ENCODE data around the gene PRSS2. TPM values are rescaled to one million over a fixed set of nuclear protein-coding genes. Genes with fewer than 3 reads are reported as not detected.

PRSS2 gene
- total RNA-seq, 4 donors from 2014 or later = not detected

DNA sequence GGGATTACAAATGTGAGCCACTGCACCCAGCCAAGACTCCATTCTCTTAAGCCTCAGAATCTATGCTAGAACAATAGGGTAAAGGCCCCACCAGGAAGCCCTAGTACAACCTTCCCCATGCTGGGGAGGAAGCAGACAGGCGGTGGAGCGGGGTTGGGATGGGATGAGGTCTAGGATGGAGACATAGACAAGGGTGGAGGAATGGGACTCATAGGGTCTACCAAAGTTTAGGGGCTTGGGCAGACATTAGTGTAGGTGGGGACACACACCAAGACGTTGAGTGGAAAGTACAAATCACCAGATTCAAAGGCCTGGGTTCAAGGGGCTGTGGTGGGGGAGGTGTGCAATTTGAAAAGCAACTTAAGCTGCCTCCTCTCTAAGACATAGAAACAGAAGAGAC lies 19.3 kb downstream of the PRSS2 start:
- TF ChIP-seq POLR2A (IDR thresholded peaks at IDR 0.05) = no peak
- TF ChIP-seq, protein P1, sequence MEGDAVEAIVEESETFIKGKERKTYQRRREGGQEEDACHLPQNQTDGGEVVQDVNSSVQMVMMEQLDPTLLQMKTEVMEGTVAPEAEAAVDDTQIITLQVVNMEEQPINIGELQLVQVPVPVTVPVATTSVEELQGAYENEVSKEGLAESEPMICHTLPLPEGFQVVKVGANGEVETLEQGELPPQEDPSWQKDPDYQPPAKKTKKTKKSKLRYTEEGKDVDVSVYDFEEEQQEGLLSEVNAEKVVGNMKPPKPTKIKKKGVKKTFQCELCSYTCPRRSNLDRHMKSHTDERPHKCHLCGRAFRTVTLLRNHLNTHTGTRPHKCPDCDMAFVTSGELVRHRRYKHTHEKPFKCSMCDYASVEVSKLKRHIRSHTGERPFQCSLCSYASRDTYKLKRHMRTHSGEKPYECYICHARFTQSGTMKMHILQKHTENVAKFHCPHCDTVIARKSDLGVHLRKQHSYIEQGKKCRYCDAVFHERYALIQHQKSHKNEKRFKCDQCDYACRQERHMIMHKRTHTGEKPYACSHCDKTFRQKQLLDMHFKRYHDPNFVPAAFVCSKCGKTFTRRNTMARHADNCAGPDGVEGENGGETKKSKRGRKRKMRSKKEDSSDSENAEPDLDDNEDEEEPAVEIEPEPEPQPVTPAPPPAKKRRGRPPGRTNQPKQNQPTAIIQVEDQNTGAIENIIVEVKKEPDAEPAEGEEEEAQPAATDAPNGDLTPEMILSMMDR (IDR thresholded peaks at IDR 0.05) = no peak
- TF ChIP-seq EP300 (IDR thresholded peaks at IDR 0.05) = no peak
- no peak for TF ChIP-seq POLR2AphosphoS5 (IDR thresholded peaks at IDR 0.05)
- 85 to 100% methylated on average over 3 of the region's 3 CpGs for WGBS, 2 donors (ENCODE audit: low coverage in 1 of 2)
- Histone ChIP-seq H3K4me1 (no peaks in the 10 kb centered on the region), H3K27me3 (peaks cover 46% of the 10 kb centered on the region), H3K36me3 (no peaks in the 10 kb centered on the region), H3K9me3 (no peaks in the 10 kb centered on the region), H3K4me3 (no peak overlapping the region), H3K27ac (no peak overlapping the region)
- ATAC-seq = no peak

DNA sequence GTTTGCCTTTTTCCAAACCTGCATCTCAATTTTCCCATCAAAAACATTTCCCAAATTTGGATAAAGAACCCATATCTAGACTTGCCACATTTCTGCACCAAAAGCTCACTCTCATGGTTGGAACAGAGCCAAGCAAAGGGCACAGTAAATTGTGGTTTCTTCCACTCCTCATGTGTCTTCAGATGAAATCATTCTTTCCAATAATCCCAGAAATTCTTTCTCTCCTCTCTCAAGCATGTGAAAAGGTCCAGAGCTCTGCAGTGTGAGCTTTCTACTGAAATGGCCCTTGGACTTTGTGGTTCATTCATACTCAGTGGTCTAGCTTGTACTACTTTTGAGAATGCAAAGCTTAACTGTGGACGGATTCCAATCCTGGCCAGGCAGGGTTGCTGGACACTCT lies 19.8 kb downstream of the PRSS2 start:
- H3K27me3 ChIP-seq = peaks cover 51% of the 10 kb centered on the region
- no peak overlapping the region for H3K4me3 ChIP-seq
- no CpG with 5 or more reads among the region's 1 CpG for WGBS, 2 donors (ENCODE audit: low coverage in 1 of 2)
- H3K4me1 ChIP-seq = no peaks in the 10 kb centered on the region
- no peak for TF ChIP-seq POLR2AphosphoS5 (IDR thresholded peaks at IDR 0.05)
- TF ChIP-seq, protein P1 (IDR thresholded peaks at IDR 0.05) = no peak
- no peak for TF ChIP-seq POLR2A (IDR thresholded peaks at IDR 0.05)
- no peak for TF ChIP-seq EP300 (IDR thresholded peaks at IDR 0.05)
- H3K9me3 ChIP-seq = no peaks in the 10 kb centered on the region
- no peak overlapping the region for H3K27ac ChIP-seq
- no peak for ATAC-seq
- no peaks in the 10 kb centered on the region for H3K36me3 ChIP-seq

DNA sequence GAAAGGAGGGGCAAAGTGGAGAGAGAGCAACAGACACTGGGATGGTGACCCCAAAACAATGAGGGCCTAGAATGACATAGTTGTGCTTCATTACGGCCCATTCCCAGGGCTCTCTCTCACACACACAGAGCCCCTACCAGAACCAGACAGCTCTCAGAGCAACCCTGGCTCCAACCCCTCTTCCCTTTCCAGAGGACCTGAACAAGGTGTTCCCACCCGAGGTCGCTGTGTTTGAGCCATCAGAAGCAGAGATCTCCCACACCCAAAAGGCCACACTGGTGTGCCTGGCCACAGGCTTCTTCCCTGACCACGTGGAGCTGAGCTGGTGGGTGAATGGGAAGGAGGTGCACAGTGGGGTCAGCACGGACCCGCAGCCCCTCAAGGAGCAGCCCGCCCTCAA lies 20.7 kb downstream of the PRSS2 start:
- Histone ChIP-seq H3K36me3 (no peaks in the 10 kb centered on the region), H3K27me3 (peaks cover 60% of the 10 kb centered on the region), H3K9me3 (no peaks in the 10 kb centered on the region), H3K27ac (no peak overlapping the region), H3K4me3 (no peak overlapping the region), H3K4me1 (peaks cover 0 to 4% (median 3%) of the 10 kb centered on the region in 3 donors)
- TF ChIP-seq EP300 (IDR thresholded peaks at IDR 0.05) = no peak
- TF ChIP-seq, protein P1 (IDR thresholded peaks at IDR 0.05) = no peak
- TF ChIP-seq POLR2AphosphoS5 (IDR thresholded peaks at IDR 0.05) = no peak
- no peak for TF ChIP-seq POLR2A (IDR thresholded peaks at IDR 0.05)
- 75 to 80% methylated on average over 1 of the region's 7 CpGs for WGBS, 2 donors (ENCODE audit: low coverage in 1 of 2)
- ATAC-seq = no peak

DNA sequence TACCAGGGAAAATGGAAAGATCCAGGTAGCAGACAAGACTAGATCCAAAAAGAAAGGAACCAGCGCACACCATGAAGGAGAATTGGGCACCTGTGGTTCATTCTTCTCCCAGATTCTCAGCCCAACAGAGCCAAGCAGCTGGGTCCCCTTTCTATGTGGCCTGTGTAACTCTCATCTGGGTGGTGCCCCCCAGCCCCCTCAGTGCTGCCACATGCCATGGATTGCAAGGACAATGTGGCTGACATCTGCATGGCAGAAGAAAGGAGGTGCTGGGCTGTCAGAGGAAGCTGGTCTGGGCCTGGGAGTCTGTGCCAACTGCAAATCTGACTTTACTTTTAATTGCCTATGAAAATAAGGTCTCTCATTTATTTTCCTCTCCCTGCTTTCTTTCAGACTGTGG lies 21.4 kb downstream of the PRSS2 start:
- H3K27me3 ChIP-seq = peaks cover 66% of the 10 kb centered on the region
- H3K9me3 ChIP-seq = no peaks in the 10 kb centered on the region
- 100% methylated on average over 1 of the region's 1 CpG for WGBS, 2 donors (ENCODE audit: low coverage in 1 of 2)
- no peak for TF ChIP-seq POLR2AphosphoS5 (IDR thresholded peaks at IDR 0.05)
- TF ChIP-seq, protein P1 (IDR thresholded peaks at IDR 0.05) = no peak
- no peak for TF ChIP-seq EP300 (IDR thresholded peaks at IDR 0.05)
- no peak for TF ChIP-seq POLR2A (IDR thresholded peaks at IDR 0.05)
- H3K4me1 ChIP-seq = peaks cover 4 to 10% (median 9%) of the 10 kb centered on the region in 3 donors
- no peak for ATAC-seq
- H3K36me3 ChIP-seq = no peaks in the 10 kb centered on the region
- no peak overlapping the region for H3K4me3 ChIP-seq
- no peak overlapping the region for H3K27ac ChIP-seq

DNA sequence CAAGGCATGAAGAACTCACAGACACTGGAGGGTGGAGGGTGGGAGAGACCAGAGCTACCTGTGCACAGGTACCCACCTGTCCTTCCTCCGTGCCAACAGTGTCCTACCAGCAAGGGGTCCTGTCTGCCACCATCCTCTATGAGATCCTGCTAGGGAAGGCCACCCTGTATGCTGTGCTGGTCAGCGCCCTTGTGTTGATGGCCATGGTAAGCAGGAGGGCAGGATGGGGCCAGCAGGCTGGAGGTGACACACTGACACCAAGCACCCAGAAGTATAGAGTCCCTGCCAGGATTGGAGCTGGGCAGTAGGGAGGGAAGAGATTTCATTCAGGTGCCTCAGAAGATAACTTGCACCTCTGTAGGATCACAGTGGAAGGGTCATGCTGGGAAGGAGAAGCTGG lies 21.8 kb downstream of the PRSS2 start:
- no peak overlapping the region for H3K27ac ChIP-seq
- peaks cover 71% of the 10 kb centered on the region for H3K27me3 ChIP-seq
- TF ChIP-seq EP300 (IDR thresholded peaks at IDR 0.05) (no peak), POLR2AphosphoS5 (IDR thresholded peaks at IDR 0.05) (no peak), POLR2A (IDR thresholded peaks at IDR 0.05) (no peak)
- TF ChIP-seq, protein P1 (IDR thresholded peaks at IDR 0.05) = no peak
- H3K36me3 ChIP-seq = no peaks in the 10 kb centered on the region
- no peak for ATAC-seq
- peaks cover 5 to 15% (median 14%) of the 10 kb centered on the region in 3 donors for H3K4me1 ChIP-seq
- 71% methylated on average over 1 of the region's 2 CpGs; no CpG with 5 or more reads in 1 of the 2 donors for WGBS, 2 donors (ENCODE audit: low coverage in 1 of 2)
- no peaks in the 10 kb centered on the region for H3K9me3 ChIP-seq
- no peak overlapping the region for H3K4me3 ChIP-seq

All from gastroesophageal sphincter (tissue), 4 donors.